Astrocyte (in vitro differentiated cells and primary cell): ENCODE measurements around the gene CENATAC.

Experiments
- CTCF ChIP-seq: IDR thresholded peaks from 2 replicates; pipeline ENCODE4 v1.5.1; 2011; ENCODE audit warnings: low read depth, mild to moderate bottlenecking, inconsistent platforms, low read length, moderate library complexity; ENCODE audit not compliant: insufficient read depth
- EZH2 ChIP-seq: IDR thresholded peaks from 2 replicates; pipeline ENCODE4 v1.6.1; 2012; ENCODE audit warnings: mild to moderate bottlenecking, low read length, inconsistent platforms; ENCODE audit not compliant: insufficient read depth

GRCh38 chr11:119026970-119027369 is 29.0 kb downstream of the CENATAC start:
- TF ChIP-seq CTCF (no peak), EZH2 (no peak)
